Activated CD4-positive, alpha-beta T cell treated with anti-CD3 and anti-CD28 coated beads for 36 hours (primary cell): ENCODE data around the gene PCSK6. TPM values are rescaled to one million over a fixed set of nuclear protein-coding genes. Genes with fewer than 3 reads are reported as not detected.
"Not testable (repeated sequence)": the region's sequence is repeated elsewhere in the genome, so short reads cannot be mapped to it uniquely, and the experiment has no call there.

Experiments
- ATAC-seq: fragments of 200-7000 bp; cut with Tn5 transposase; one replicate; pipeline ENCODE4 v1.10.0; 2021; ENCODE audit warnings: mild to moderate bottlenecking, moderate library complexity
- CTCF ChIA-PET: fragments of 350-600 bp; sonication (Branson Sonifier 250); formaldehyde crosslinking; loops from one replicate; lab custom pipeline; 2021; ENCODE audit warnings: antibody characterized with exemption; lab: Charles Lee
- POLR2A ChIA-PET: fragments of 350-600 bp; sonication (Branson Sonifier 250); formaldehyde crosslinking; loops from one replicate; lab custom pipeline; 2021; ENCODE audit warnings: antibody characterized with exemption, inconsistent platforms; lab: Charles Lee
- DNase-seq: peaks from one replicate; pipeline ENCODE4 v3.0.0-alpha.2; 2020
- H3K27ac Mint-ChIP-seq: one replicate; pipeline ENCODE4 v1.8.0; 2021; ENCODE audit warnings: mixed read lengths
- H3K27me3 Mint-ChIP-seq: one replicate; pipeline ENCODE4 v1.8.0; 2021; ENCODE audit warnings: mixed read lengths
- H3K36me3 Mint-ChIP-seq: one replicate; pipeline ENCODE4 v1.8.0; 2021; ENCODE audit warnings: low read depth, mixed read lengths
- H3K4me1 Mint-ChIP-seq: one replicate; pipeline ENCODE4 v1.8.0; 2021; ENCODE audit warnings: mixed read lengths
- H3K4me3 Mint-ChIP-seq: one replicate; pipeline ENCODE4 v1.8.0; 2021; ENCODE audit warnings: mild to moderate bottlenecking, moderate library complexity, mixed read lengths
- H3K9me3 Mint-ChIP-seq: one replicate; pipeline ENCODE4 v1.8.0; 2021; ENCODE audit warnings: low read depth, mixed read lengths
- intact Hi-C, 2 experiments: fragments of 100-400 bp; cut with DNase I in 1 of 2; cut with micrococcal nuclease in 1 of 2; formaldehyde crosslinking; loops; one replicate each; pipeline versions ENCODE4 v1.14.2 to v1.15.1; 2022 to 2024; cut with DNase I, micrococcal nuclease
- total RNA-seq, 2 experiments: library from RNA; stranded (reverse); gene quantifications; one replicate each; pipeline ENCODE4 v1.2.3, GENCODE V29; 2021

The PCSK6 gene
- total RNA-seq, 2 experiments from 2014 or later: 0.75 to 0.95 TPM

DNA sequence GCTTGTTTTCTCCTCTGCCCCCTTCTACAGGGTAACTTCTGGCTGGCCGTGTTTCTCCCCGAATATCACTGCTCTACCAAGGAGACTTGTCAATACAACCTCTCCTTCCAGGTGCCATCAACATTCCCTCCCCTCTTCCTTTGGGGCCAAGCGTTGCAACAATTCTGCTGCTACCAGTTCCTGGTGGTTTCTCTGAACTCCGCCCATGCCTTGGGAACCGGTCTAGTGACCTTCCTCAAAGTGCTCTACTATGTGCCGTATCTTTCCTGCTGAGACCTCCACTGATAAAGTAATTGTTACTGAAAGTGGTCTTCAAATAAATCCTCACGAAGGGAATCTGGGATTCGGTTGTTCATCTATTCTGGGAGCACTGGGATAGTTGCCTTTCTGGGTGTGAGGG, 26.2 kb downstream of the PCSK6 start:
- peaks cover 7% of the 10 kb centered on the region for H3K4me1 Mint-ChIP-seq
- H3K36me3 Mint-ChIP-seq: no peaks in the 10 kb centered on the region
- POLR2A ChIA-PET: no interaction called here
- intact Hi-C loops: no loop called here
- H3K4me3 Mint-ChIP-seq: no peak overlapping the region
- H3K27ac Mint-ChIP-seq: no peak overlapping the region
- CTCF ChIA-PET: interaction anchor here (0.5 kb wide), 1 partner anchor 567 kb away, joined by 3 read pairs; no protein-coding TSS in a partner anchor
- peaks cover 11% of the 10 kb centered on the region for H3K27me3 Mint-ChIP-seq
- no peaks in the 10 kb centered on the region for H3K9me3 Mint-ChIP-seq
- DNase-seq (no peak), ATAC-seq (no peak)

- intact Hi-C loops: no loop called here
- peak; percentile 65 for ATAC-seq
- H3K4me1 Mint-ChIP-seq: peaks cover 7% of the 10 kb centered on the region
- no peaks in the 10 kb centered on the region for H3K9me3 Mint-ChIP-seq
- ChIA-PET POLR2A (no interaction called here), CTCF (no interaction called here)
- H3K27me3 Mint-ChIP-seq: peaks cover 11% of the 10 kb centered on the region
- no peak for DNase-seq
- H3K27ac Mint-ChIP-seq: no peak overlapping the region
- no peaks in the 10 kb centered on the region for H3K36me3 Mint-ChIP-seq
- H3K4me3 Mint-ChIP-seq: no peak overlapping the region
Observed at GRCh38 chr15:101461097-101461496, 28.4 kb downstream of the PCSK6 start.

DNA sequence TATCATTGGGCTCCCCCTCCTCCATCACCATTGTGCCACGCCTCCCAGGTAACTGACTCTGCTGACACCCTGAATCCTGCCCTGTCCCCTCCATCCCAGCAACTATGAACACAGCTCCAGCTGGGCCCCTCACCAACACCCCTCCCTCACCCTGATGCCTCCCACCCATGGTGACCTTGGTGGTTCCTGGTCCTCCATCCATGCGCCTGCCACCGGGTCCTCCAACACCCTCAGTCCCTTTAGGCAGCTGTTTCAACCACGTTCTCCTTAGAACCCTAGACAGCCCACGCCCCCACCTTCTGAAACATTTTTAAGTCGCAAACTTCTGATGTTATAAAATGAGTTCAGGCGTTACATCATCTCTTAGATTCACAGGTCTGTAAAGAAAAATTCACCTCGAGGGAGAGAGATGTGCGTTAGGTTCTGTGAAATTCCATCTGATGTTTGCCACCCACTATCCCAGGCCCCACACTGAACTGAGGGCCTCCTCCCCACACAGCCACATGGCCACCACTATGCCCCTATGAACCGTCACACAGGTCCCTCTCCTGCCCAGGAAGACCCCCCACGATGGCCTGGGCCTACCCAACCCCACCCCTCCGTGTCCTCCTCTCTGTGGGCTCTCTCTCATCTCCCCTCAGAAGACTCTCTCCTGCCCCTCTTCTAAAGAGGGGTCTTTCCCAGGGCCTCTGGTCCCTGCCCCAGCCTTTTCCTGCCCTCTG, 29.8 kb downstream of the PCSK6 start:
- H3K9me3 Mint-ChIP-seq: no peaks in the 10 kb centered on the region
- no peaks in the 10 kb centered on the region for H3K36me3 Mint-ChIP-seq
- peaks cover 8% of the 10 kb centered on the region for H3K4me1 Mint-ChIP-seq
- DNase-seq: no peak
- peaks cover 11% of the 10 kb centered on the region for H3K27me3 Mint-ChIP-seq
- ATAC-seq: no peak
- POLR2A ChIA-PET: no interaction called here
- no peak overlapping the region for H3K4me3 Mint-ChIP-seq
- CTCF ChIA-PET: interaction anchor here (0.7 to 1.3 kb wide), 2 partner anchors 9 to 26 kb away, joined by 3 to 4 read pairs; no protein-coding TSS in a partner anchor
- intact Hi-C loops: no loop called here
- no peak overlapping the region for H3K27ac Mint-ChIP-seq

GRCh38 chr15:101458908-101459578, 30.5 kb downstream of the PCSK6 start:
- Mint-ChIP-seq H3K27ac (no peak overlapping the region), H3K4me1 (peaks cover 8% of the 10 kb centered on the region), H3K9me3 (no peaks in the 10 kb centered on the region), H3K27me3 (peaks cover 12% of the 10 kb centered on the region), H3K4me3 (no peak overlapping the region), H3K36me3 (no peaks in the 10 kb centered on the region)
- ChIA-PET POLR2A (interaction anchor here (0.6 kb wide), 1 partner anchor 30 kb away, joined by 3 read pairs; no protein-coding TSS in a partner anchor), CTCF (interaction anchor here (0.7 to 1.3 kb wide), 2 partner anchors 9 to 25 kb away, joined by 3 to 4 read pairs; no protein-coding TSS in a partner anchor)
- DNase-seq (no peak), ATAC-seq (no peak)
- intact Hi-C loops: no loop called here

DNA sequence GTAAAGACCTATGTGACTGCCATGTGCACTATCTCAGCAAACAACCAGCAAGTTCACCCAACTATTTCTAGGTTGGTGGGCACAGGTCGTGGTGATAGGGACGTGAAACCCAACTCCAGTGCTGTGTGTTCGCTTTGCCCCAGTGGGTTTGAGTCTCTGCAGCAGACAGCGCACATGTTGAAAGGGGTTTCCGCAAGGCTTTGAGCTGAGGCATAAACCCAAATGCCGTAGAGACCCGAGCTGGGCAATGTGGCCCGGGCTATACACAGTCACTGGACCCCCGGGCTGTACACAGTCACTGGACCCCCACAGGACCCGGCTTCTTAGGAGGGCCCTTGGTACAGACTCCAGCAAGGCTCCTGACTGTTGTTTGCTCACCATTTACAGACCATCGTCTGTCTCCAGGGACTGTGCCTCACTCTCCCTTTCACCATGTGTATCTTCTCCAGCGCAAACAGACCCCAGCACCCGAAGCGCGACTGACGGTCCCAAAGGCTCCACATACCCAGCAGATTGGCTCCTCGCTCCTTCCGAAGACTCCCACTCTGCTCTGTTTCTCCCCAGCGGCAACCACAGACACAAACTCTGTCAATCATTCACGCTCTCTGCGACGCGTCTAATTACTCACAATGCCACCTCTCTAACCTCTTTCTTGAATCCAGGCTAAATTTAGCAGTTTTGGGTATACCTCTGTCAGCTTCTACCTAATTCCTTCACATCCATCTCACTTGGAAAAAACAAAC, 31.2 kb downstream of the PCSK6 start:
- Mint-ChIP-seq H3K4me3 (no peak overlapping the region), H3K4me1 (peaks cover 8% of the 10 kb centered on the region), H3K27me3 (peaks cover 11% of the 10 kb centered on the region), H3K27ac (no peak overlapping the region), H3K9me3 (no peaks in the 10 kb centered on the region), H3K36me3 (no peaks in the 10 kb centered on the region)
- intact Hi-C loops: no loop called here
- ATAC-seq: no peak
- ChIA-PET POLR2A (interaction anchor here (0.6 kb wide), 1 partner anchor 30 kb away, joined by 3 read pairs; no protein-coding TSS in a partner anchor), CTCF (interaction anchor here (1.3 kb wide), 1 partner anchor 8 kb away, joined by 3 read pairs; no protein-coding TSS in a partner anchor)
- no peak for DNase-seq

DNA sequence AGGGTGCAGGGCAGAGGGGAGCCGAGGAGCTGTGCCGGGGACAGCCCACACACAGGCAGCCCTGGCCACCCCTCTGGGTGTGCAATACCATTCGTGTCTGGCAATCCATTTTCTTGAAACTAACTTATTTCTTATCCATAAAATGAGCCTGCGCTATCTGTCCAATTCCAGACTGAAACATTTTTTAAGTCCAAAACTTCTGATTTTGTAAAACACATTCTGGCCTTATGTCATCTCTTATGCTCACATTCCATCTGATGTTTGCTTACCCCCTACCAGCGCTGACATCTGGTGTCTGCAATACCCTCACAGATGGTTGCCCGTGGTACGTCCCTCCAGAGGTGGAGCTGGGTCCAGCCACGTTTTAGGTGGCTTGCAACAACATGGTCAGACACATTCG, 31.8 kb downstream of the PCSK6 start:
- ChIA-PET POLR2A (no interaction called here), CTCF (no interaction called here)
- Mint-ChIP-seq H3K4me1 (peaks cover 8% of the 10 kb centered on the region), H3K27ac (no peak overlapping the region), H3K27me3 (peaks cover 10% of the 10 kb centered on the region), H3K36me3 (no peaks in the 10 kb centered on the region), H3K9me3 (no peaks in the 10 kb centered on the region), H3K4me3 (no peak overlapping the region)
- intact Hi-C loops: no loop called here
- ATAC-seq (no peak), DNase-seq (no peak)

- POLR2A ChIA-PET: no interaction called here
- H3K27ac Mint-ChIP-seq: no peak overlapping the region
- no peak for ATAC-seq
Observed at GRCh38 chr15:101456057-101456739, 33.3 kb downstream of the PCSK6 start.

GRCh38 chr15:101455291-101456025, 34.0 kb downstream of the PCSK6 start:
- no peaks in the 10 kb centered on the region for H3K36me3 Mint-ChIP-seq
- H3K27me3 Mint-ChIP-seq: peaks cover 24% of the 10 kb centered on the region
- POLR2A ChIA-PET: no interaction called here
- CTCF ChIA-PET: interaction anchor here (0.6 kb wide), 1 partner anchor 38 kb away, joined by 3 read pairs; no protein-coding TSS in a partner anchor
- no peak overlapping the region for H3K4me3 Mint-ChIP-seq
- no peaks in the 10 kb centered on the region for H3K9me3 Mint-ChIP-seq
- ATAC-seq: peak; percentile 72
- peaks cover 5% of the 10 kb centered on the region for H3K4me1 Mint-ChIP-seq
- H3K27ac Mint-ChIP-seq: no peak overlapping the region
- DNase-seq: peak; percentile 18
- intact Hi-C loops: no loop called here

More at GRCh38 chr15:101456057-101456739, 33.3 kb downstream of the PCSK6 start:
- H3K27me3 Mint-ChIP-seq: peaks cover 20% of the 10 kb centered on the region
- CTCF ChIA-PET: no interaction called here
- intact Hi-C loops: no loop called here
- H3K4me1 Mint-ChIP-seq: peaks cover 6% of the 10 kb centered on the region
- no peaks in the 10 kb centered on the region for H3K36me3 Mint-ChIP-seq
- no peaks in the 10 kb centered on the region for H3K9me3 Mint-ChIP-seq
- H3K4me3 Mint-ChIP-seq: no peak overlapping the region
- no peak for DNase-seq

DNA sequence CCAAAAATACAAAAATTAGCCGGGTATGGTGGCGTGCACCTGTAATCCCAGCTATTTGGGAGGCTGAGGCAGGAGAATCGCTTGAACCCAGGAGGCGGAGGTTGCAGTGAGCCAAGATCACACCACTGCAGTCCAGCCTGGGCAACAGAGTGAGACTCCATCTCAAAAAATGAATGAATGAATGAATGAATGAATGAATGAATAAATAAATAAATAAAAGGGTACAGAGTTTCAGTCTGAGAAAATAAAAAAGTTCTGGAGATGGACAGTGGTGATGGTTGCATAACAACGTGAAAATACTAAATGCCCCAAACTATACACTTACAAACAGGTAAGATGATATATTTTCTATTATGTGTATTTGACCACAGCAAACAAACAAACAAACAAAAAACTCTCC, 34.7 kb downstream of the PCSK6 start:
- intact Hi-C loops, ATAC-seq: not testable (repeated sequence)

DNA sequence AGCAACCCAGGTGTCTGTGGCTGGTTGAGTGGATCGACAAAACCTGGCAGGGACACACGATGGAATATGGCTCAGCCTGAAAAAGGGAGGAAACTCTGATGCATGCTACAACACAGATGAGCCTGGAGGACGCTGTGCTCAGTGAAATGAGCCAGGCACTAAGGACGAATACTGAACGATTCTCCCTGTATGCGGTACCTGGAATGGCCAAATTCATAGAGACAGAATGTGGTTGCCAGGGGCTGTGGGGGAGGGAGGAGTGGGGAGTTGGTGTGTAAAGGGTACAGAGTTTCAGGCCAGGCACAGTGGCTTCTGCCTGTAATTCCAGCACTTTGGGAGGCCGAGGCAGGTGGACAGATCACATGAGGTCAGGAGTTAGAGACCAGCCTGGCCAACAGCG, 35.1 kb downstream of the PCSK6 start:
- peaks cover 5% of the 10 kb centered on the region for H3K4me1 Mint-ChIP-seq
- no peak overlapping the region for H3K27ac Mint-ChIP-seq
- H3K36me3 Mint-ChIP-seq: no peaks in the 10 kb centered on the region
- ChIA-PET POLR2A (no interaction called here), CTCF (interaction anchor here (0.6 kb wide), 1 partner anchor 37 kb away, joined by 3 read pairs; no protein-coding TSS in a partner anchor)
- H3K27me3 Mint-ChIP-seq: peaks cover 31% of the 10 kb centered on the region
- ATAC-seq (no peak), DNase-seq (no peak)
- H3K9me3 Mint-ChIP-seq: no peaks in the 10 kb centered on the region
- H3K4me3 Mint-ChIP-seq: no peak overlapping the region
- intact Hi-C loops: no loop called here

More for the DNA sequence above, 34.7 kb downstream of the PCSK6 start:
- H3K36me3 Mint-ChIP-seq, H3K9me3 Mint-ChIP-seq, H3K4me3 Mint-ChIP-seq, DNase-seq, H3K27ac Mint-ChIP-seq, POLR2A ChIA-PET, H3K4me1 Mint-ChIP-seq: not testable (repeated sequence)
- H3K27me3 Mint-ChIP-seq: peaks cover 30% of the 10 kb centered on the region
- CTCF ChIA-PET: interaction anchor here (0.6 kb wide), 1 partner anchor 37 kb away, joined by 3 read pairs; no protein-coding TSS in a partner anchor
